ENCODE measurements around the gene CCDC157. TPM values are rescaled to one million over a fixed set of nuclear protein-coding genes. Genes with fewer than 3 reads are reported as not detected.
"Not testable (repeated sequence)": the region's sequence is repeated elsewhere in the genome, so short reads cannot be mapped to it uniquely, and the experiment has no call there.

The CCDC157 gene
- total RNA-seq, 1 donor from 2014 or later = 2.9 TPM

- no peaks in the 10 kb centered on the region for H3K9me3 Mint-ChIP-seq (ENCODE audit: unreplicated experiment)
- H3K36me3 Mint-ChIP-seq (ENCODE audit: unreplicated experiment) = peaks cover 11% of the 10 kb centered on the region
- no peak overlapping the region for H3K27ac Mint-ChIP-seq (ENCODE audit: unreplicated experiment)
- H3K4me3 Mint-ChIP-seq (ENCODE audit: unreplicated experiment) = no peak overlapping the region
- no peak for DNase-seq (ENCODE audit: extremely low spot score, unreplicated experiment)
- H3K4me1 Mint-ChIP-seq (ENCODE audit: unreplicated experiment) = peaks cover 33% of the 10 kb centered on the region
- H3K27me3 Mint-ChIP-seq (ENCODE audit: unreplicated experiment) = no peaks in the 10 kb centered on the region
- no peak for TF ChIP-seq CTCF (IDR thresholded peaks at IDR 0.05)
Observed at GRCh38 chr22:30399718-30400117, 42.9 kb downstream of the CCDC157 start.

- Mint-ChIP-seq H3K9me3 (ENCODE audit: unreplicated experiment) (no peaks in the 10 kb centered on the region), H3K27me3 (ENCODE audit: unreplicated experiment) (no peaks in the 10 kb centered on the region), H3K4me3 (ENCODE audit: unreplicated experiment) (no peak overlapping the region), H3K4me1 (ENCODE audit: unreplicated experiment) (peaks cover 33% of the 10 kb centered on the region), H3K27ac (ENCODE audit: unreplicated experiment) (no peak overlapping the region), H3K36me3 (ENCODE audit: unreplicated experiment) (peaks cover 11% of the 10 kb centered on the region)
- TF ChIP-seq CTCF (IDR thresholded peaks at IDR 0.05) = no peak
- DNase-seq (ENCODE audit: extremely low spot score, unreplicated experiment) = no peak
Observed at GRCh38 chr22:30400159-30400558, 43.4 kb downstream of the CCDC157 start.

- not testable (repeated sequence) for H3K27me3 Mint-ChIP-seq (ENCODE audit: unreplicated experiment); H3K4me3 Mint-ChIP-seq (ENCODE audit: unreplicated experiment); DNase-seq (ENCODE audit: extremely low spot score, unreplicated experiment); H3K9me3 Mint-ChIP-seq (ENCODE audit: unreplicated experiment); H3K27ac Mint-ChIP-seq (ENCODE audit: unreplicated experiment)
- Mint-ChIP-seq H3K36me3 (ENCODE audit: unreplicated experiment) (peaks cover 11% of the 10 kb centered on the region), H3K4me1 (ENCODE audit: unreplicated experiment) (peaks cover 33% of the 10 kb centered on the region)
Observed at GRCh38 chr22:30401024-30401423, 44.2 kb downstream of the CCDC157 start.

GRCh38 chr22:30402028-30402765, 45.4 kb downstream of the CCDC157 start:
- Mint-ChIP-seq H3K4me3 (ENCODE audit: unreplicated experiment) (no peak overlapping the region), H3K27me3 (ENCODE audit: unreplicated experiment) (no peaks in the 10 kb centered on the region), H3K27ac (ENCODE audit: unreplicated experiment) (no peak overlapping the region), H3K4me1 (ENCODE audit: unreplicated experiment) (peaks cover 26% of the 10 kb centered on the region), H3K36me3 (ENCODE audit: unreplicated experiment) (peaks cover 19% of the 10 kb centered on the region), H3K9me3 (ENCODE audit: unreplicated experiment) (no peaks in the 10 kb centered on the region)
- no peak for DNase-seq (ENCODE audit: extremely low spot score, unreplicated experiment)
- no peak for TF ChIP-seq CTCF (IDR thresholded peaks at IDR 0.05)

- not testable (repeated sequence) for H3K27me3 Mint-ChIP-seq (ENCODE audit: unreplicated experiment); H3K27ac Mint-ChIP-seq (ENCODE audit: unreplicated experiment); H3K9me3 Mint-ChIP-seq (ENCODE audit: unreplicated experiment)
Observed at GRCh38 chr22:30402766-30403104, 45.9 kb downstream of the CCDC157 start.

GRCh38 chr22:30404307-30404706, 47.5 kb downstream of the CCDC157 start:
- DNase-seq (ENCODE audit: extremely low spot score, unreplicated experiment) = no peak
- no peaks in the 10 kb centered on the region for H3K9me3 Mint-ChIP-seq (ENCODE audit: unreplicated experiment)
- peaks cover 21% of the 10 kb centered on the region for H3K36me3 Mint-ChIP-seq (ENCODE audit: unreplicated experiment)
- H3K4me1 Mint-ChIP-seq (ENCODE audit: unreplicated experiment) = peaks cover 20% of the 10 kb centered on the region
- H3K27me3 Mint-ChIP-seq (ENCODE audit: unreplicated experiment) = no peaks in the 10 kb centered on the region
- no peak for TF ChIP-seq CTCF (IDR thresholded peaks at IDR 0.05)
- no peak overlapping the region for H3K27ac Mint-ChIP-seq (ENCODE audit: unreplicated experiment)
- H3K4me3 Mint-ChIP-seq (ENCODE audit: unreplicated experiment) = no peak overlapping the region

More at GRCh38 chr22:30402766-30403104, 45.9 kb downstream of the CCDC157 start:
- H3K4me3 Mint-ChIP-seq (ENCODE audit: unreplicated experiment); DNase-seq (ENCODE audit: extremely low spot score, unreplicated experiment): not testable (repeated sequence)
- peaks cover 19% of the 10 kb centered on the region for H3K36me3 Mint-ChIP-seq (ENCODE audit: unreplicated experiment)
- peaks cover 23% of the 10 kb centered on the region for H3K4me1 Mint-ChIP-seq (ENCODE audit: unreplicated experiment)
